CD8-positive, alpha-beta memory T cell (primary cell): ENCODE results near the gene SCARB1. TPM values are rescaled to one million over a fixed set of nuclear protein-coding genes. Genes with fewer than 3 reads are reported as not detected.
A peak's percentile ranks its signal among the peaks of the same experiment; 100 is the strongest.

Experiments
- CTCF ChIA-PET: fragments of 350-600 bp; sonication (Branson Sonifier 250); formaldehyde crosslinking; loops from one replicate; lab custom pipeline; 2021; ENCODE audit warnings: antibody characterized with exemption; lab: Charles Lee
- POLR2A ChIA-PET: fragments of 350-600 bp; sonication (Branson Sonifier 250); formaldehyde crosslinking; loops from one replicate; lab custom pipeline; 2021; ENCODE audit warnings: antibody characterized with exemption; lab: Charles Lee
- DNase-seq, 5 donors: peaks; one replicate each; pipeline versions ENCODE4 v3.0.0 to v3.0.0-alpha.2; 2020 to 2022; ENCODE audit warnings: mixed read lengths in 1 of 5
- H3K27ac ChIP-seq: one replicate; pipeline ENCODE4 v1.7.0; 2013; ENCODE audit warnings: low read depth, mild to moderate bottlenecking, low read length, moderate library complexity
- H3K27me3 ChIP-seq: 2 replicates; pipeline ENCODE4 v1.7.0; 2013; ENCODE audit warnings: low read length, mild to moderate bottlenecking; ENCODE audit not compliant: insufficient read depth, poor library complexity, severe bottlenecking
- H3K36me3 ChIP-seq: 2 replicates; pipeline ENCODE4 v1.7.0; 2013; ENCODE audit warnings: mild to moderate bottlenecking, low read length, moderate library complexity; ENCODE audit not compliant: insufficient read depth
- H3K4me1 ChIP-seq: 2 replicates; pipeline ENCODE4 v1.7.0; 2013; ENCODE audit warnings: mild to moderate bottlenecking, low read length, moderate library complexity; ENCODE audit not compliant: insufficient read depth
- H3K4me3 ChIP-seq: 2 replicates; pipeline ENCODE4 v1.7.0; 2013; ENCODE audit warnings: mild to moderate bottlenecking, low read length
- H3K9me3 ChIP-seq: 2 replicates; pipeline ENCODE4 v1.7.0; 2013; ENCODE audit warnings: mild to moderate bottlenecking, low read length
- H3K27ac Mint-ChIP-seq, 8 donors: one replicate each; pipeline ENCODE4 v1.8.0; 2020 to 2021; ENCODE audit warnings: mixed read lengths in 8 of 8, mild to moderate bottlenecking in 6 of 8, inconsistent platforms in 3 of 8, moderate library complexity in 3 of 8
- H3K27me3 Mint-ChIP-seq, 2 donors: one replicate each; pipeline ENCODE4 v1.8.0; 2020 to 2021; ENCODE audit warnings: mixed read lengths in 2 of 2, mild to moderate bottlenecking in 1 of 2, moderate library complexity in 1 of 2
- H3K36me3 Mint-ChIP-seq, 3 donors: one replicate each; pipeline ENCODE4 v1.8.0; 2020 to 2021; ENCODE audit warnings: mixed read lengths in 3 of 3, inconsistent platforms in 1 of 3, mild to moderate bottlenecking in 1 of 3
- H3K4me1 Mint-ChIP-seq, 3 donors: one replicate each; pipeline ENCODE4 v1.8.0; 2020 to 2021; ENCODE audit warnings: mixed read lengths in 3 of 3, inconsistent platforms in 1 of 3, mild to moderate bottlenecking in 1 of 3
- H3K4me3 Mint-ChIP-seq, 7 donors: one replicate each; pipeline ENCODE4 v1.8.0; 2020 to 2021; ENCODE audit warnings: mixed read lengths in 7 of 7, mild to moderate bottlenecking in 6 of 7, moderate library complexity in 4 of 7, inconsistent platforms in 2 of 7
- H3K9me3 Mint-ChIP-seq, 5 donors: one replicate each; pipeline ENCODE4 v1.8.0; 2020 to 2022; ENCODE audit warnings: mixed read lengths in 5 of 5, mild to moderate bottlenecking in 3 of 5, moderate library complexity in 2 of 5, inconsistent platforms in 1 of 5
- polyA plus RNA-seq: library from polyadenylated mRNA; unstranded; fragments of 300-500 nt; fragmentation: Illumina TruSeq; gene quantifications from one replicate; pipeline ENCODE4 v1.2.3, GENCODE V29; 2021
- total RNA-seq, 2 experiments: library from RNA; stranded (reverse); gene quantifications; one replicate each; pipeline ENCODE4 v1.2.3, GENCODE V29; 2021

The SCARB1 gene
- total and polyA plus RNA-seq, 3 experiments from 2014 or later: 3.6 to 21.6 (median 20.4) TPM

DNA sequence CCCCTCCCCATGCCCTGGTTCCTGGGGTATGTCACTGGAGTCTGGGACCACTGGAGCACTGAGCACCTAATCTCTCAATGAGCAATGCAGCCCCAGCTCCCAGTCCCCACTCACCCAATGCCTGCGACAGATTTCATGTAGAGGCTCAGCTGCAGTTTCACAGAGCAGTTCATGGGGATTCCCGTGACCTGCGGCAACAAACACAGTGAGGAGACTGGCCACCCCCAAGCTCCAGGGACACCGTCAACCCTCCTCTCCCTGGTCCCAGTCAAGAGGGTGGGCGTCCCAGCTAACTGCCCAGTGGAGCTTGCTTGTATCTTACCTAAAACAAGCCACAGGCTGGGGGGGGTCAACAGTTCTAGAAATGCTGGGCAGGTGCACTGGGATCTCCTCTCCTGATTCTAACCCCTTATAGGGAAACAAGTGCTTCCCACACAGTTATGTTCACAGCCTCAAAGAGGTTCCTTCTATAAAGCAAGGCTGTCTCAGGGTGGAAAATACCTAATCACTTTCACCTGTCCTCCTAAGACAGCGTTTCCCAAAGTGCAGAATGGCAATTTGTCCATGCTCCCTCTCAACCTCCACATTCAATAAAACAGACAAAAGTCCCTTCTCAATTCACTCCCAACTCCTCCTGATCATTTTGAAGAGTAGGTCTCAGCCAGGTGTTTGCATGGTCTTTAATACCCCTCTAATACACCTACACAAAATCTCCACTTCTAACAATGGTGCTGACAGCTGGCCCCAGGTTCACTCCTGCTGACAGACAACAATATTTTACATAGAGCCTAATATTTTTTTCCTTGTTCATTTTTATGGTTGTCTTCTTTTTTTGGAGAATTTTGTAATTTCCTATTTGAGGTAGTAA, 68.3 kb downstream of the SCARB1 start:
- H3K36me3 Mint-ChIP-seq: peaks cover 0 to 1% (median 0%) of the 10 kb centered on the region in 3 donors
- Histone ChIP-seq H3K9me3 (no peaks in the 10 kb centered on the region), H3K4me1 (no peaks in the 10 kb centered on the region), H3K36me3 (no peaks in the 10 kb centered on the region), H3K4me3 (no peak overlapping the region), H3K27me3 (no peaks in the 10 kb centered on the region), H3K27ac (no peak overlapping the region)
- H3K27me3 Mint-ChIP-seq: peaks cover 0 to 2% of the 10 kb centered on the region in 2 donors
- peaks cover 6 to 11% (median 7%) of the 10 kb centered on the region in 3 donors for H3K4me1 Mint-ChIP-seq
- no peak for DNase-seq
- H3K9me3 Mint-ChIP-seq: no peaks in the 10 kb centered on the region
- H3K4me3 Mint-ChIP-seq: no peak overlapping the region
- peak overlapping the region in 5 of 8 donors; percentile 45 to 90 (median 84) for H3K27ac Mint-ChIP-seq
- CTCF ChIA-PET: no interaction called here
- POLR2A ChIA-PET: no interaction called here

DNA sequence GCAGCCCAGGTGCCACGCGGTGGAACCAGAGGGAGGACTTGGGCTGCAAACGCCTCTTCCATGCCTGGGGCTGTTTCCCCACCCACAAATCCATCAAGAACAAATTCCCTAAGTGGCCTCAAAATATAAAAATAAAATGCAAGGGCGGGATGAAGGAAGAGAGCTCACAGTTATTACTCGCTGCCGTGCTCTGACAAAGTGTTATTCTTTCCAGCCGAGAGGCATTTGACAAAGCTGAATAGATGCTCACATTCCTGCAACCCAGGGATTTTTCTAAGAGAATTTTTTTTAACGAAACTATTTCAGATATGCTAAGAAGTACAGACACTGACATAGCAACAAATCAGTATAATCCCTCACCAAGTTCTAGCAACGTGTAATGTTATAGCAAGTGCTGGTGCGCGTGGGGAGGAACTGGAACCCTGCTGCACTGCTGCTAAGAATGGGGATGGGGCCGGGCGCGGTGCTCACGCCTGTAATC, 70.7 kb downstream of the SCARB1 start:
- Histone ChIP-seq H3K36me3 (no peaks in the 10 kb centered on the region), H3K27me3 (no peaks in the 10 kb centered on the region), H3K4me1 (no peaks in the 10 kb centered on the region), H3K9me3 (no peaks in the 10 kb centered on the region), H3K27ac (no peak overlapping the region), H3K4me3 (no peak overlapping the region)
- H3K27ac Mint-ChIP-seq: no peak overlapping the region
- POLR2A ChIA-PET: no interaction called here
- H3K27me3 Mint-ChIP-seq: peaks cover 0 to 2% of the 10 kb centered on the region in 2 donors
- peaks cover 0 to 4% (median 0%) of the 10 kb centered on the region in 3 donors for H3K36me3 Mint-ChIP-seq
- no peaks in the 10 kb centered on the region for H3K9me3 Mint-ChIP-seq
- H3K4me1 Mint-ChIP-seq: peaks cover 6 to 11% (median 7%) of the 10 kb centered on the region in 3 donors
- DNase-seq: no peak
- H3K4me3 Mint-ChIP-seq: no peak overlapping the region
- CTCF ChIA-PET: interaction anchor here (0.7 kb wide), 1 partner anchor 443 kb away, joined by 3 read pairs; no protein-coding TSS in a partner anchor

- POLR2A ChIA-PET: no interaction called here
- H3K4me3 Mint-ChIP-seq: no peak overlapping the region
- H3K27me3 Mint-ChIP-seq: peaks cover 0 to 2% of the 10 kb centered on the region in 2 donors
- H3K9me3 Mint-ChIP-seq: no peaks in the 10 kb centered on the region
- H3K4me1 Mint-ChIP-seq: peaks cover 6 to 11% (median 7%) of the 10 kb centered on the region in 3 donors
- H3K36me3 Mint-ChIP-seq: peaks cover 0 to 5% (median 0%) of the 10 kb centered on the region in 3 donors
- DNase-seq: no peak
- H3K36me3 ChIP-seq: no peaks in the 10 kb centered on the region
- no peaks in the 10 kb centered on the region for H3K27me3 ChIP-seq
- no peak overlapping the region for H3K4me3 ChIP-seq
- CTCF ChIA-PET: no interaction called here
- H3K4me1 ChIP-seq: no peaks in the 10 kb centered on the region
- H3K27ac ChIP-seq: no peak overlapping the region
- peak overlapping the region in 1 of 8 donors; percentile 57 for H3K27ac Mint-ChIP-seq
- H3K9me3 ChIP-seq: no peaks in the 10 kb centered on the region
Observed at GRCh38 chr12:124792156-124792555, 71.5 kb downstream of the SCARB1 start.

GRCh38 chr12:124790650-124791400, 72.8 kb downstream of the SCARB1 start:
- Histone ChIP-seq H3K36me3 (no peaks in the 10 kb centered on the region), H3K27me3 (no peaks in the 10 kb centered on the region), H3K4me1 (no peaks in the 10 kb centered on the region), H3K27ac (no peak overlapping the region), H3K9me3 (no peaks in the 10 kb centered on the region), H3K4me3 (no peak overlapping the region)
- no peak for DNase-seq
- H3K27me3 Mint-ChIP-seq: peaks cover 0 to 2% of the 10 kb centered on the region in 2 donors
- no peak overlapping the region for H3K4me3 Mint-ChIP-seq
- H3K9me3 Mint-ChIP-seq: no peaks in the 10 kb centered on the region
- CTCF ChIA-PET: interaction anchor here (0.7 kb wide), 1 partner anchor 19 kb away, joined by 3 read pairs; no protein-coding TSS in a partner anchor
- peaks cover 0 to 5% (median 0%) of the 10 kb centered on the region in 3 donors for H3K36me3 Mint-ChIP-seq
- POLR2A ChIA-PET: no interaction called here
- peaks cover 0 to 4% (median 0%) of the 10 kb centered on the region in 3 donors for H3K4me1 Mint-ChIP-seq
- H3K27ac Mint-ChIP-seq: no peak overlapping the region

DNA sequence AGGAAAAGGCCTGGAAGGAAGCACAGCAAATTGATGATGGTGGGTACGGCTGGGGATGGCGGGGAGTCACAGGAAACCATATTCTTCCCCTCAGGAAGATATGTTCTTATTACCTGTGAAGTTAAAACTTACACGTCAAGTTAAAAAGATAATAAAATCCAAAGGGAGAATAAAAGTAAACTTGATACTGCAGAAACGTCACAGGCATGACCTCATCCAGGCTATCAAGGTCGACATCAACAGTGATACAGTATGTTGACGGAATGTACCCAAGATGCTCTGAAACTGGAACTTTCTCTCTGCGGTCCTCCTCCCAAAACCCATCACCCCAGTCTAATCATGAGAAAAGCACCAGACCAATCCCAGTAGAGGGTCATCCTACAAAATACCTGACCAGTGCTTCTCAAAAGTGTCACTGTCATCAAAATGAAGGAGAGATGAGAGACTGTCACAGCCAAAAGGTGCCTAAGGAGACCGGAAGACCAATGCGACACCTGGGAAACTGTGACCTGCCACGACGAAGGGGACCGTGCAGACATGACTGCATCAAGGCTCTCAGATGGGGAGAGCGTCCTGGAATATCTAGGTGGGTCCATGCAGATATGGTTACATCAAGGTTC, 74.6 kb downstream of the SCARB1 start:
- Mint-ChIP-seq H3K27ac (peak overlapping the region in 1 of 8 donors; percentile 68), H3K9me3 (no peaks in the 10 kb centered on the region), H3K4me3 (no peak overlapping the region), H3K4me1 (no peaks in the 10 kb centered on the region), H3K27me3 (peaks cover 0 to 2% of the 10 kb centered on the region in 2 donors), H3K36me3 (peaks cover 0 to 5% (median 0%) of the 10 kb centered on the region in 3 donors)
- no peak for DNase-seq
- no peaks in the 10 kb centered on the region for H3K27me3 ChIP-seq
- no peaks in the 10 kb centered on the region for H3K36me3 ChIP-seq
- ChIA-PET CTCF (no interaction called here), POLR2A (no interaction called here)
- H3K9me3 ChIP-seq: no peaks in the 10 kb centered on the region
- H3K27ac ChIP-seq: no peak overlapping the region
- no peak overlapping the region for H3K4me3 ChIP-seq
- no peaks in the 10 kb centered on the region for H3K4me1 ChIP-seq

DNA sequence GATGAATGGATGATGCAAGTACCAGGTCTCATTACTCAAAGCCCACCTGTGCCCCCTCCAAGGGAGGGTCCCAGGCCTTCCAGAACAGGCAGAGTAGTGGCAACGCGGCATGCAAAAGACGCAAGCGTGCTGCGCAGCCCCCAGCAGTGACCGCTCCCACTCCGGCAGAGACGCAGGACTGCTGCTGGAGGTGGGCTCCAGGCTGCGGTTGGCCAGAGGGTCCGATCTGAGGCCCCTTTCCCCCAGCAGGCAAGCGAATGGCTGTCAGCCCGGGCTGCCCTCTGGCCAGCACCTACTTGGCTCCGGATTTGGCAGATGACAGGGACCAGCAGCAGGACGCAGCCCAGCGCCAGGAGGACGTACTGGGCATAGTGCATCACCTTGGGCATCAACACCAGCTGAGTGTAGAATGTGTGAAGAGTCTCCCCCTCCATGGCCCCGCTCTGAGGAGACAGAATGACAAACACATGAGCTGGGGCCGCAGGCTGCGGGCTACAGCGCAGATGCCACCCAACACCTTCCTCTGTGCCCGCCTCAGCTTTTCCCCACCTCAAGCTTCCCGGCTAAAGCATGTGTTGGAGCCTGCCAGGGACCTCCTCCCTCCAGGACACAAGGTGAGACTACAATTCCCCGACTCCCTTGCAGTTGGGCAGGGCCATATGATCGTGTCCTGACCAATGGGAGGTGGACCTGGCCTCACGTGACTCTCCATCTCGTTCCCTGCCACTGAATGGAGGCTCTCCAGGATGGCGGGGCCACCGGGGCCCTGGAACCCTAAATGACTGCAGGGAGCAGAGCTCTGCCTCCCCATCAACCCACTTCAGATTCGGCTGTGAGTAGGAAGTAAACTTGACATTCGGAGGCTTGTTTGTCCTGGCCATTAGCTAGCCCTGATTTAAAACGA, 77.4 kb downstream of the SCARB1 start:
- DNase-seq: no peak
- ChIA-PET CTCF (interaction anchor here (1.4 kb wide), 1 partner anchor 14 kb away, joined by 3 read pairs; no protein-coding TSS in a partner anchor), POLR2A (no interaction called here)
- Histone ChIP-seq H3K9me3 (no peaks in the 10 kb centered on the region), H3K36me3 (no peaks in the 10 kb centered on the region), H3K27me3 (no peaks in the 10 kb centered on the region), H3K4me3 (no peak overlapping the region), H3K27ac (no peak overlapping the region), H3K4me1 (no peaks in the 10 kb centered on the region)
- Mint-ChIP-seq H3K27ac (no peak overlapping the region), H3K9me3 (no peaks in the 10 kb centered on the region), H3K4me1 (no peaks in the 10 kb centered on the region), H3K36me3 (peaks cover 0 to 5% (median 0%) of the 10 kb centered on the region in 3 donors), H3K4me3 (no peak overlapping the region), H3K27me3 (no peaks in the 10 kb centered on the region)
